ENCODE data around the gene PHOSPHO1. TPM values are rescaled to one million over a fixed set of nuclear protein-coding genes. Genes with fewer than 3 reads are reported as not detected.
A peak's percentile ranks its signal among the peaks of the same experiment; 100 is the strongest.

Gene PHOSPHO1
- total and polyA plus RNA-seq, 4 experiments from 2014 or later, result 0.10 to 0.29 TPM; not detected in 2

DNA sequence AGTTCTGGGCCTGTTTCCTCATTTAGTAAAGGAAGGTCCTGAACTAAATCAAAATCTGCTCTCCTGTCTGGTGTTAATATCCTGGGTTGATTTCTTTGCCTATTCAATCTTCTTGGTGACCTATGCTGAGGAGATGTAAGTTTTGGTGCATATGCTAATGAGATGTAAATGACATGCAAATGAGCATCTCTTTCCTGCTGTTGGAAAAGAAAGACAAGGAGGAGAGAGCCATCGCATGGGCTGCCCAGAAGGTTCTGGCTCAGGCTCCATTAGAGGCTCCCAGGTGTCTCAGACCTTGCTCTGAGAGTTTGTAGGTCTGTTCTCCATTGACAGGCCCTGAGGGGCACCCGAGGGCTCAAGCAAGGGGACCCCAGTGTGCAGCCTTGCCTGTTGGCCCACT is 16.7 kb downstream of the PHOSPHO1 start:
- H3K27me3 ChIP-seq (ENCODE audit: insufficient read depth, low read length), result no peaks in the 10 kb centered on the region
- Mint-ChIP-seq H3K27ac (peak overlapping the region in 6 of 7 donors; percentile 3 to 89 (median 76)), H3K4me1 (peaks cover 71 to 93% (median 81%) of the 10 kb centered on the region in 4 donors), H3K27me3 (no peaks in the 10 kb centered on the region), H3K36me3 (peaks cover 9 to 10% of the 10 kb centered on the region in 2 donors), H3K9me3 (peaks cover 0 to 2% (median 0%) of the 10 kb centered on the region in 8 donors), H3K4me3 (peak overlapping the region in 7 of 8 donors; percentile 14 to 98 (median 47))
- H3K9me3 ChIP-seq (ENCODE audit: control insufficient read depth in 1 of 2, low read length in 2 of 2), result no peaks in the 10 kb centered on the region
- intact Hi-C loops (cut with micrococcal nuclease), result no loop called here
- H3K4me1 ChIP-seq (ENCODE audit: insufficient read depth, low read length), result peaks cover 99% of the 10 kb centered on the region
- ChIA-PET CTCF (ENCODE audit: partially characterized antibody) (interaction anchor here (0.6 to 3.6 kb wide), 3 partner anchors 8 to 62 kb away, joined by 3 to 16 read pairs (median 5); no protein-coding TSS in a partner anchor), POLR2A (ENCODE audit: partially characterized antibody) (interaction anchor here (12.1 kb wide), 1 partner anchor 20 kb away, joined by 169 read pairs; no protein-coding TSS in a partner anchor)
- H3K36me3 ChIP-seq (ENCODE audit: insufficient read depth, low read length), result no peaks in the 10 kb centered on the region
- H3K27ac ChIP-seq (ENCODE audit: low read depth, low read length), result no peak overlapping the region
- DNase-seq, result no peak
- H3K4me3 ChIP-seq (ENCODE audit: low read length in 2 of 2), result no peak overlapping the region

DNA sequence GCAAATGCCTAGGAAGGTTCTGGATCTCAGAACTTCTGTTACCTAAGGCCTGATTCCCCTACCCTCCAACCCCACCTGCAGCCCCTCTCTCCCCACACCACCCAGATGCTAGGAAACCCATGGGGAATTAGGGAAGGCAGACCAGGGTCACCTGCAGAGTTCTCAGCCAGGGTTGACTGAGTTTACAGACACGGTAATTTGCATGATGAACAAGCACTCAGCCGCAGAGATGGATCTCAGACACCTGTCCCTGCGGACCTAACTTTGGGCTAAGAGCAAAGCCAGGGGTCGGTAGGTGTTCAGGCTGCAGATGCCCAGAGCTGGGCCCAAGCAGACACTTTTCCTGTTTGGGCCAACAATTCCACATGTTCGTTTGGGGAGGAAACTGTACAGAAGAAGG is 17.2 kb downstream of the PHOSPHO1 start:
- Histone ChIP-seq H3K27ac (ENCODE audit: low read depth, low read length) (no peak overlapping the region), H3K27me3 (ENCODE audit: insufficient read depth, low read length) (no peaks in the 10 kb centered on the region), H3K36me3 (ENCODE audit: insufficient read depth, low read length) (no peaks in the 10 kb centered on the region), H3K9me3 (ENCODE audit: control insufficient read depth in 1 of 2, low read length in 2 of 2) (no peaks in the 10 kb centered on the region), H3K4me1 (ENCODE audit: insufficient read depth, low read length) (peaks cover 99% of the 10 kb centered on the region), H3K4me3 (ENCODE audit: low read length in 2 of 2) (no peak overlapping the region)
- peak overlapping the region; percentile 3 to 89 (median 74) for H3K27ac Mint-ChIP-seq
- H3K36me3 Mint-ChIP-seq, result peaks cover 9 to 10% of the 10 kb centered on the region in 2 donors
- DNase-seq, result no peak
- ChIA-PET CTCF (ENCODE audit: partially characterized antibody) (interaction anchor here (1.2 to 3.6 kb wide), 3 partner anchors 9 to 34 kb away, joined by 3 to 16 read pairs (median 5); no protein-coding TSS in a partner anchor), POLR2A (ENCODE audit: partially characterized antibody) (interaction anchor here (12.1 kb wide), 1 partner anchor 20 kb away, joined by 169 read pairs; no protein-coding TSS in a partner anchor)
- intact Hi-C loops (cut with micrococcal nuclease), result no loop called here
- no peaks in the 10 kb centered on the region for H3K27me3 Mint-ChIP-seq
- peak overlapping the region; percentile 18 to 98 (median 53) for H3K4me3 Mint-ChIP-seq
- H3K4me1 Mint-ChIP-seq, result peaks cover 70 to 92% (median 80%) of the 10 kb centered on the region in 4 donors
- peaks cover 0 to 2% (median 0%) of the 10 kb centered on the region in 8 donors for H3K9me3 Mint-ChIP-seq

- H3K4me1 ChIP-seq (ENCODE audit: insufficient read depth, low read length), result peaks cover 71% of the 10 kb centered on the region
Measured at GRCh38 chr17:49210158-49211029, 20.2 kb downstream of the PHOSPHO1 start, which contains the start of the genes ABI3 and GNGT2. TSS of gene ABI3 (plus strand) at chr17:49210707. CDS start at chr17:49210725, 18 bp downstream. TSS of gene GNGT2 (minus strand) at chr17:49210574. CDS start at chr17:49207422, 3,152 bp downstream.

DNA sequence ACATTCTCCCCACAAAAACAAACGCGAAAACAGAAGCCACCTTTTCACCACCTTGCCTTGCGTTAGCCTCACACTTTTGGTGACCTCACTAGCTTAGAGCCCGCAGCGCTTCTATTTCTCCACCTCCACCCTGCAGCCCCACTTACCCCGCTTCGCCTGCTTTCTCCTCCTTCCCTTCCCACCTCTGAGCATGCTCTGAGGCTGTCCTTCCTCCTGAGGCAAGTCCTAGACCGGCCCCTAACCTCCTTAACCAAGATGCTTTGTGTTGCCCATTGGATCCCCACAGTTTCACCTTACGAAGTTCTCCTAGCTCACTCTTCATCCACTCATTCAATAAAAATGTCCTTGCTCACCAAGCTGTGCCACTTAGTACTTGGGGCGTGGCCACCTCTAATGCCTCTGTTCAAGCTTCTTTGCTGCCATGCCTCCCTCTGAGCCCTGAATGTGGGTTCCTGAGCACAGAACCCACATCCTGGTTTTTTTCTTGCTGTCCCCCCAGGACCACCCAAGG is 21.5 kb downstream of the PHOSPHO1 start:
- DNase-seq, result no peak
- Mint-ChIP-seq H3K4me1 (peaks cover 40 to 59% (median 54%) of the 10 kb centered on the region in 4 donors), H3K36me3 (peaks cover 0 to 6% of the 10 kb centered on the region in 2 donors), H3K4me3 (peak overlapping the region; percentile 92 to 98 (median 96)), H3K27ac (peak overlapping the region; percentile 56 to 95 (median 91)), H3K9me3 (no peaks in the 10 kb centered on the region), H3K27me3 (no peaks in the 10 kb centered on the region)
- no peaks in the 10 kb centered on the region for H3K9me3 ChIP-seq (ENCODE audit: control insufficient read depth in 1 of 2, low read length in 2 of 2)
- H3K4me3 ChIP-seq (ENCODE audit: low read length in 2 of 2), result no peak overlapping the region
- ChIA-PET CTCF (ENCODE audit: partially characterized antibody) (interaction anchor here (0.7 to 3.3 kb wide), 9 partner anchors 8 to 29 kb away, joined by 3 to 16 read pairs (median 6); no protein-coding TSS in a partner anchor), POLR2A (ENCODE audit: partially characterized antibody) (interaction anchor here (0.8 to 12.1 kb wide), 9 partner anchors 9 to 17 kb away, joined by 3 to 169 read pairs (median 4); no protein-coding TSS in a partner anchor)
- H3K36me3 ChIP-seq (ENCODE audit: insufficient read depth, low read length), result no peaks in the 10 kb centered on the region
- peak overlapping the region; percentile 65 for H3K27ac ChIP-seq (ENCODE audit: low read depth, low read length)
- intact Hi-C loops (cut with micrococcal nuclease), result no loop called here
- H3K4me1 ChIP-seq (ENCODE audit: insufficient read depth, low read length), result peaks cover 59% of the 10 kb centered on the region
- H3K27me3 ChIP-seq (ENCODE audit: insufficient read depth, low read length), result no peaks in the 10 kb centered on the region

More at GRCh38 chr17:49210158-49211029, 20.2 kb downstream of the PHOSPHO1 start, which contains the start of the genes ABI3 and GNGT2:
- Histone ChIP-seq H3K27ac (ENCODE audit: low read depth, low read length) (peak within 1 kb of the TSS; percentile 65), H3K27me3 (ENCODE audit: insufficient read depth, low read length) (no peaks in the 10 kb centered on the region), H3K9me3 (ENCODE audit: control insufficient read depth in 1 of 2, low read length in 2 of 2) (no peaks in the 10 kb centered on the region), H3K36me3 (ENCODE audit: insufficient read depth, low read length) (no peaks in the 10 kb centered on the region), H3K4me3 (ENCODE audit: low read length in 2 of 2) (peak within 1 kb of the TSS; percentile 77 to 89)
- no peaks in the 10 kb centered on the region for H3K27me3 Mint-ChIP-seq
- CTCF ChIA-PET (ENCODE audit: partially characterized antibody), result interaction anchor here (1.7 to 2.8 kb wide), 3 partner anchors 9 to 18 kb away, joined by 4 to 13 read pairs (median 4); no protein-coding TSS in a partner anchor
- DNase-seq, result peak; percentile 58 to 71 (median 68)
- POLR2A ChIA-PET (ENCODE audit: partially characterized antibody), result interaction anchor here (1.2 to 12.1 kb wide), 9 partner anchors 8 to 20 kb away, joined by 3 to 169 read pairs (median 6); partner anchors contain the start of gene PHOSPHO1
- intact Hi-C loops (cut with micrococcal nuclease), result loop anchor here (1.0 kb wide), 2 partner anchors 8 to 17 kb away; no protein-coding TSS in a partner anchor
- H3K36me3 Mint-ChIP-seq, result peaks cover 0 to 11% of the 10 kb centered on the region in 2 donors
- peak within 1 kb of the TSS; percentile 92 to 98 (median 96) for H3K4me3 Mint-ChIP-seq
- H3K4me1 Mint-ChIP-seq, result peaks cover 47 to 72% (median 62%) of the 10 kb centered on the region in 4 donors
- H3K9me3 Mint-ChIP-seq, result no peaks in the 10 kb centered on the region
- peak within 1 kb of the TSS; percentile 56 to 95 (median 91) for H3K27ac Mint-ChIP-seq

GRCh38 chr17:49204516-49204915 is 26.1 kb downstream of the PHOSPHO1 start:
- DNase-seq, result no peak
- Mint-ChIP-seq H3K27ac (no peak overlapping the region), H3K9me3 (peaks cover 0 to 1% (median 0%) of the 10 kb centered on the region in 8 donors), H3K36me3 (peaks cover 0 to 6% of the 10 kb centered on the region in 2 donors), H3K4me1 (peaks cover 10 to 17% (median 15%) of the 10 kb centered on the region in 4 donors), H3K27me3 (no peaks in the 10 kb centered on the region), H3K4me3 (no peak overlapping the region)
- ChIA-PET POLR2A (ENCODE audit: partially characterized antibody) (interaction anchor here (1.0 kb wide), 1 partner anchor 13 kb away, joined by 5 read pairs; no protein-coding TSS in a partner anchor), CTCF (ENCODE audit: partially characterized antibody) (interaction anchor here (0.6 to 1.5 kb wide), 2 partner anchors 18 to 1094 kb away, joined by 3 to 4 read pairs; no protein-coding TSS in a partner anchor)
- Histone ChIP-seq H3K4me3 (ENCODE audit: low read length in 2 of 2) (no peak overlapping the region), H3K27ac (ENCODE audit: low read depth, low read length) (no peak overlapping the region), H3K27me3 (ENCODE audit: insufficient read depth, low read length) (no peaks in the 10 kb centered on the region), H3K36me3 (ENCODE audit: insufficient read depth, low read length) (no peaks in the 10 kb centered on the region), H3K4me1 (ENCODE audit: insufficient read depth, low read length) (peaks cover 14% of the 10 kb centered on the region), H3K9me3 (ENCODE audit: control insufficient read depth in 1 of 2, low read length in 2 of 2) (no peaks in the 10 kb centered on the region)
- intact Hi-C loops (cut with micrococcal nuclease), result no loop called here

DNA sequence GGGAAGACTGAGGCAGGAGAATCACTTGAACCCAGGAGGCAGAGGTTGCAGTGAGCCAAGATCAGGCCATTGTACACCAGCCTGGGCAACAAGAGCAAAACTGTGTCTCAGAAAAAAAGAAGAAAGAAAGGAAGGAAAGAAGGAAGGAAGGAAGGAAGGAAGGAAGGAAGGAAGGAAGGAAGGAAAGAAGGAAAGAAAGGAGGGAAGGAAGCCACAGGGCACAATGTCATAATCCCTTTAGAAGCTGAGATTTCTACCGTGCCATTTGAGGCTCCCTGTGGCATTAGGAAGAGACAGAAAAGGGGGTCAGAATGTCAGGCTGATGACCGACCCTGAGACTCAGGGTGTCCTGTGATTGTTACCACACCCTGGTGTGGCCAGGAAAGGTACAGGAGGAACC is 26.8 kb downstream of the PHOSPHO1 start:
- H3K27ac ChIP-seq (ENCODE audit: low read depth, low read length), result no peak overlapping the region
- Mint-ChIP-seq H3K9me3 (peaks cover 0 to 1% (median 0%) of the 10 kb centered on the region in 8 donors), H3K27me3 (no peaks in the 10 kb centered on the region), H3K36me3 (peaks cover 0 to 6% of the 10 kb centered on the region in 2 donors), H3K4me1 (peaks cover 2 to 10% (median 8%) of the 10 kb centered on the region in 4 donors), H3K4me3 (no peak overlapping the region), H3K27ac (no peak overlapping the region)
- no peaks in the 10 kb centered on the region for H3K9me3 ChIP-seq (ENCODE audit: control insufficient read depth in 1 of 2, low read length in 2 of 2)
- H3K4me3 ChIP-seq (ENCODE audit: low read length in 2 of 2), result no peak overlapping the region
- peaks cover 6% of the 10 kb centered on the region for H3K4me1 ChIP-seq (ENCODE audit: insufficient read depth, low read length)
- H3K36me3 ChIP-seq (ENCODE audit: insufficient read depth, low read length), result no peaks in the 10 kb centered on the region
- CTCF ChIA-PET (ENCODE audit: partially characterized antibody), result interaction anchor here (0.6 to 0.7 kb wide), 2 partner anchors 9 to 10 kb away, joined by 3 read pairs; no protein-coding TSS in a partner anchor
- intact Hi-C loops (cut with micrococcal nuclease), result no loop called here
- POLR2A ChIA-PET (ENCODE audit: partially characterized antibody), result no interaction called here
- H3K27me3 ChIP-seq (ENCODE audit: insufficient read depth, low read length), result no peaks in the 10 kb centered on the region
- DNase-seq, result no peak

Data from CD4-positive, alpha-beta memory T cell (primary cell).